ENCODE measurements around the gene PSMC5.
"Not testable (repeated sequence)": the region's sequence is repeated elsewhere in the genome, so short reads cannot be mapped to it uniquely, and the experiment has no call there.

GRCh38 chr17:63870292-63870665 lies 43.0 kb downstream of the PSMC5 start:
- not testable (repeated sequence) for TF ChIP-seq EZH2 (IDR thresholded peaks at IDR 0.05; ENCODE audit: borderline replicate concordance, low read depth, low read length, severe bottlenecking); JUN (IDR thresholded peaks at IDR 0.05; ENCODE audit: borderline replicate concordance, insufficient read depth, insufficient read length, low read depth); CTCF (IDR thresholded peaks at IDR 0.05; ENCODE audit: extremely low read depth in 1 of 2, insufficient read depth in 1 of 2, low read depth in 1 of 2, low read length in 2 of 2); POLR2A (IDR thresholded peaks at IDR 0.05; ENCODE audit: low read depth, low read length); MAX (IDR thresholded peaks at IDR 0.05; ENCODE audit: insufficient read depth, insufficient read length); POLR2AphosphoS5 (IDR thresholded peaks at IDR 0.05; ENCODE audit: insufficient read depth, low read depth, low read length); FOS (IDR thresholded peaks at IDR 0.05; ENCODE audit: borderline replicate concordance, insufficient read depth, low read length); MYC (IDR thresholded peaks at IDR 0.05; ENCODE audit: low read depth, low read length)
